ENCODE results near the gene S1PR1. TPM values are rescaled to one million over a fixed set of nuclear protein-coding genes. Genes with fewer than 3 reads are reported as not detected.
"Not testable (repeated sequence)": the region's sequence is repeated elsewhere in the genome, so short reads cannot be mapped to it uniquely, and the experiment has no call there.

The S1PR1 gene
- total RNA-seq = 21.5 to 25.5 TPM (median 23.5 TPM) in 3 replicates

DNA sequence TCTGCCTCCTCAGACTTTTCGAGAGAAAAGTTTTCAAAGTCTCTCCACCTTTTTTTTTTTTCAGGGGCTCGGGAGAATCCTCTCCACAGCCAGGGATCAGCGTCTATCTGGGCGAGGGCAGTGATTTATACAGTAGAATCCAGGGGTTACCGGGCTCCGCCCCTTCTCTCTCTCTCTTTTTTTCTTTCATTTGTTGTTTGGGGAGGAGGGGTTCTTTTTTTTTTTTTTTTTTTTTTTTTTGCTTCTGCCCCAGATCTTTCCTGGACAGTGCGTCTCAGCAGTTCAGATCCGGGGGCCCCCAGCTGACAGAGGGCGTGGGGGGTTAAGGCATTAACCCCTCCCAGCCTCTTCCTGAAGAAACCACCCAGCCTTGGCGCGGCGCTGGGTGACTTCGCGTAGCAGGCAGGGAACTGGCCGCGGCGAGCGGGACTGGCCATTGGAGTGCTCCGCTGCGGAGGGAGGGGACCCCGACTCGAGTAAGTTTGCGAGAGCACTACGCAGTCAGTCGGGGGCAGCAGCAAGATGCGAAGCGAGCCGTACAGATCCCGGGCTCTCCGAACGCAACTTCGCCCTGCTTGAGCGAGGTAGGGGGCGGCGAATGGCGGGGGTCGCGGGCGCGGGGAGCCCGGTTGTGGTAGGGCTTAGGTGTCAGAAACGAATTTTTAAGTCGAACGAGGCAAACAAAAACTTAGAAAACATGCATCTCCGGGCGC lies at the start of gene S1PR1:
Gene S1PR1 (plus strand): TSS at position 504 of the 713 bp plus-strand sequence. CDS start 1,966 bp downstream, outside the sequence.
- TF ChIP-seq, protein P1, sequence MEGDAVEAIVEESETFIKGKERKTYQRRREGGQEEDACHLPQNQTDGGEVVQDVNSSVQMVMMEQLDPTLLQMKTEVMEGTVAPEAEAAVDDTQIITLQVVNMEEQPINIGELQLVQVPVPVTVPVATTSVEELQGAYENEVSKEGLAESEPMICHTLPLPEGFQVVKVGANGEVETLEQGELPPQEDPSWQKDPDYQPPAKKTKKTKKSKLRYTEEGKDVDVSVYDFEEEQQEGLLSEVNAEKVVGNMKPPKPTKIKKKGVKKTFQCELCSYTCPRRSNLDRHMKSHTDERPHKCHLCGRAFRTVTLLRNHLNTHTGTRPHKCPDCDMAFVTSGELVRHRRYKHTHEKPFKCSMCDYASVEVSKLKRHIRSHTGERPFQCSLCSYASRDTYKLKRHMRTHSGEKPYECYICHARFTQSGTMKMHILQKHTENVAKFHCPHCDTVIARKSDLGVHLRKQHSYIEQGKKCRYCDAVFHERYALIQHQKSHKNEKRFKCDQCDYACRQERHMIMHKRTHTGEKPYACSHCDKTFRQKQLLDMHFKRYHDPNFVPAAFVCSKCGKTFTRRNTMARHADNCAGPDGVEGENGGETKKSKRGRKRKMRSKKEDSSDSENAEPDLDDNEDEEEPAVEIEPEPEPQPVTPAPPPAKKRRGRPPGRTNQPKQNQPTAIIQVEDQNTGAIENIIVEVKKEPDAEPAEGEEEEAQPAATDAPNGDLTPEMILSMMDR (IDR thresholded peaks at IDR 0.05; ENCODE audit: unreplicated experiment) = no peak
- Mint-ChIP-seq H3K9me3 (peaks cover 3% of the 10 kb centered on the region), H3K36me3 (peaks cover 16% of the 10 kb centered on the region), H3K4me1 (peaks cover 37% of the 10 kb centered on the region), H3K4me3 (peak within 1 kb of the TSS; percentile 87), H3K27me3 (ENCODE audit: low read depth) (no peaks in the 10 kb centered on the region), H3K27ac (peak within 1 kb of the TSS; percentile 97)
- DNase-seq (ENCODE audit: low spot score in 2 of 2, unreplicated experiment in 2 of 2) = peak; percentile 61 to 76

DNA sequence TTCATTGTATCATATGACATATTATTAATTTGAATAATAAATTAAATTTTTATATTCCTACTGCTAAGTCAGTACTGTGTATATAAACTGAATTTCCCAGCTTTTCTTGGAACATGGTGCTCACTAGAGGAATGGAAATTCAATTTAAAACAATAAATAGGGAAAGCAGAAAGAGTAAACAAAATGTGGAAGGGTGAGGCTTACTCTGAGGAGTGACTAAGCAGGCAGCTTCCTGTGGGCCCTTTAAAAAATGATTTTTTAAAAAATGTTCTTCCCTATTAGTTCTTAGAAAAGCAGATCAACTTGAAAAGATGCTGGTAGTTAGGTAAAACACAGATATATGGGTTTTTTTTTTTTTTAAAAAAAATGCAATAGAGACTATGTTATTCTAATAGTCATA lies 49.5 kb upstream of the S1PR1 start:
- Mint-ChIP-seq H3K4me3 (no peak overlapping the region), H3K4me1 (peaks cover 24% of the 10 kb centered on the region), H3K36me3 (no peaks in the 10 kb centered on the region), H3K27ac (no peak overlapping the region), H3K9me3 (peaks cover 3% of the 10 kb centered on the region), H3K27me3 (ENCODE audit: low read depth) (no peaks in the 10 kb centered on the region)
- DNase-seq (ENCODE audit: low spot score in 2 of 2, unreplicated experiment in 2 of 2) = no peak
- TF ChIP-seq, protein P1 (IDR thresholded peaks at IDR 0.05; ENCODE audit: unreplicated experiment) = no peak

DNA sequence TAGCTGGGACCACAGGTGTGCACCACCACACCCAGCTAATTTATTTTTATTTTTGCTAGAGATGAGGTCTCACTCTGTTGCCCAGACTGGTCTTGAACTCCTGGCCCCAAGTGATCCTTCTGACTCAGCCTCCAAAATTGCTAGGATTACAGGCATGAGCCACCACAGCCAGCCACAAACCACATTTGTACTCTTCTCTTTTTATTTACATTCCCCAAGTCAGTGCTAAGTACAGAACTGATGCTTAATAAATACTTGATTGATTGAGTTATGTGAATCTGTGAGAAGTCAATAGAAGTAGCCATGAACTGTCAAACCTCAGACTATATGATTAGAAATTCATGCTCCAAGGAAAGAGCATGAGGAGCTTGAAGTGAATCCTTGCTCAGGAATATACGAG lies 48.5 kb upstream of the S1PR1 start:
- no peak overlapping the region for H3K27ac Mint-ChIP-seq
- TF ChIP-seq, protein P1 (IDR thresholded peaks at IDR 0.05; ENCODE audit: unreplicated experiment) = no peak

DNA sequence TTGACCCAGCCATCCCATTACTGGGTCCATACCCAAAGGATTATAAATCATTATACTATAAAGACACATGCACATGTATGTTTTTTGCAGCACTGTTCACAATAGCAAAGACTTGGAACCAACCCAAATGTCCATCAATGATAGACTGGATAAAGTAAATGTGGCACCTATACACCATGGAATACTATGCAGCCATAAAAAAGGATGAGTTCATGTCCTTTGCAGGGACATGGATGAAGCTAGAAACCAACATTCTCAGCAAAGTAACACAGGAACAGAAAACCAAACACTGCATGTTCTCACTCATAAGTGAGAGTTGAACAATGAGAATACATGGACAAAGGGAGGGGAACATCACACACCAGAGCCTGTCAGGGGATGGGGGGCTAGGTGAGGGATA lies 47.9 kb upstream of the S1PR1 start:
- not testable (repeated sequence) for H3K36me3 Mint-ChIP-seq; DNase-seq (ENCODE audit: low spot score in 2 of 2, unreplicated experiment in 2 of 2); H3K27ac Mint-ChIP-seq; H3K27me3 Mint-ChIP-seq (ENCODE audit: low read depth); H3K4me3 Mint-ChIP-seq; H3K9me3 Mint-ChIP-seq
- H3K4me1 Mint-ChIP-seq = peaks cover 21% of the 10 kb centered on the region

More for the DNA sequence above, 48.5 kb upstream of the S1PR1 start:
- H3K4me1 Mint-ChIP-seq = peaks cover 22% of the 10 kb centered on the region
- no peak for DNase-seq (ENCODE audit: low spot score in 2 of 2, unreplicated experiment in 2 of 2)
- no peaks in the 10 kb centered on the region for H3K27me3 Mint-ChIP-seq (ENCODE audit: low read depth)
- H3K4me3 Mint-ChIP-seq = no peak overlapping the region
- peaks cover 3% of the 10 kb centered on the region for H3K9me3 Mint-ChIP-seq
- H3K36me3 Mint-ChIP-seq = no peaks in the 10 kb centered on the region

DNA sequence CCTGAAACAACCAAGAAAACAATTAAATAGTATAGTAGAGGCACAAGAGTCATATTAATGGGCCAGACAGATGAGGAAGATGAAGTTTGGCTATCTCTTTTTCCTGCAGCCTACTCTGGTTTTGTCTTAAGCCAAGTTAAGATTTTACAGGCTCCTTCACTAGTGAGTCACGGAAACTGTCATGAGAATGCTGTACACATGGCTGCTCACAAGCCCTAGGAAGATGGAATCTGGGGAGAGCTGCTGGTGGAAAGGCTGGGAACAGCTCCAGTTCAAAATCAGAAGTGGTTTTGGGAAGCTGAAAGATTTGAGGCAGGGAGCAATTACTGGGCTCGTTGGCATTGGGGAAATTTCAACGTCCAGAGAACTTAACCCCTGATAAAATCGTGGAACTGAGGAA lies 46.4 kb upstream of the S1PR1 start:
- TF ChIP-seq, protein P1 (IDR thresholded peaks at IDR 0.05; ENCODE audit: unreplicated experiment) = no peak
- Mint-ChIP-seq H3K9me3 (peaks cover 3% of the 10 kb centered on the region), H3K4me3 (no peak overlapping the region), H3K27ac (peak overlapping the region; percentile 72), H3K36me3 (no peaks in the 10 kb centered on the region), H3K27me3 (ENCODE audit: low read depth) (no peaks in the 10 kb centered on the region), H3K4me1 (peaks cover 18% of the 10 kb centered on the region)
- no peak for DNase-seq (ENCODE audit: low spot score in 2 of 2, unreplicated experiment in 2 of 2)

DNA sequence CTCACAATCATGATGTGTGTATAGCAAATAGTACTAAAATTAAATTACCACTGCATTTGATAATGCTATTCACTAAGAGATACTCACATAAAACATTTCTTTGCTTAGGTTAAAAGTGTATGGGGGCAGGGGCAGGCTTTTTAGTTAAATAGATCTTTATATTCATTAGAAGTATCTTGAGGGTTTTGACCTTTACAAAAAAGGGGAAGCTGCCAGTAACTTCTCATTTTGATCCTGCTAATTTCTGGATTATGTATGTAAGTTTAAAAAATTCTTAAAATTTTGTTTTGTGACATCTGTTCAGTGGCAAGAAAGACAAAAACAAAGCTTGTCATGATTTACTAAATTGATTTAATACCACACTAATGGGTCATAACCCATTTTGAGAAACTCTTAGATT lies 45.8 kb upstream of the S1PR1 start:
- DNase-seq (ENCODE audit: low spot score in 2 of 2, unreplicated experiment in 2 of 2) = no peak
- Mint-ChIP-seq H3K27ac (peak overlapping the region; percentile 72), H3K4me3 (no peak overlapping the region), H3K36me3 (no peaks in the 10 kb centered on the region), H3K9me3 (peaks cover 3% of the 10 kb centered on the region), H3K4me1 (peaks cover 14% of the 10 kb centered on the region), H3K27me3 (ENCODE audit: low read depth) (no peaks in the 10 kb centered on the region)
- TF ChIP-seq, protein P1 (IDR thresholded peaks at IDR 0.05; ENCODE audit: unreplicated experiment) = no peak
